NCI-H524 treated with DMSO at 0.1 percent for 48 hours (cell line): Measurements from ENCODE around the gene PKP4.
A peak's percentile ranks its signal among the peaks of the same experiment; 100 is the strongest.

Experiments used
- DNase-seq: peaks from one replicate; lab custom pipeline; 2025; lab: John Stamatoyannopoulos, UW

PKP4 gene

GRCh38 chr2:158496986-158497385 is 40.2 kb downstream of the PKP4 start:
- no peak for DNase-seq

- no peak for DNase-seq
These were observed 40.7 kb downstream of the PKP4 start for GRCh38 chr2:158497486-158497885.

- DNase-seq: no peak
These were observed 41.4 kb downstream of the PKP4 start for GRCh38 chr2:158498043-158498748.

GRCh38 chr2:158498749-158499136 is 42.0 kb downstream of the PKP4 start:
- DNase-seq: no peak

GRCh38 chr2:158499383-158499782 is 42.6 kb downstream of the PKP4 start:
- no peak for DNase-seq

- DNase-seq: no peak
These were observed 43.6 kb downstream of the PKP4 start for GRCh38 chr2:158500333-158500732.

GRCh38 chr2:158501301-158501700 is 44.5 kb downstream of the PKP4 start:
- no peak for DNase-seq

- no peak for DNase-seq
These were observed 46.2 kb downstream of the PKP4 start for GRCh38 chr2:158502974-158503373.

GRCh38 chr2:158504088-158504487 is 47.3 kb downstream of the PKP4 start:
- DNase-seq: no peak

- no peak for DNase-seq
These were observed 48.7 kb downstream of the PKP4 start for GRCh38 chr2:158505448-158505934.

GRCh38 chr2:158507141-158507540 is 50.4 kb downstream of the PKP4 start:
- peak; percentile 31 for DNase-seq

GRCh38 chr2:158507679-158508078 is 50.9 kb downstream of the PKP4 start:
- DNase-seq: no peak

- DNase-seq: no peak
These were observed 53.4 kb downstream of the PKP4 start for GRCh38 chr2:158509928-158510797.

GRCh38 chr2:158510887-158511286 is 54.1 kb downstream of the PKP4 start:
- no peak for DNase-seq

GRCh38 chr2:158511706-158512105 is 55.0 kb downstream of the PKP4 start:
- DNase-seq: no peak

GRCh38 chr2:158512323-158512722 is 55.6 kb downstream of the PKP4 start:
- DNase-seq: no peak

GRCh38 chr2:158513841-158514240 is 57.1 kb downstream of the PKP4 start:
- no peak for DNase-seq

GRCh38 chr2:158518084-158518483 is 61.3 kb downstream of the PKP4 start:
- DNase-seq: peak; percentile 36

- DNase-seq: no peak
These were observed 62.7 kb downstream of the PKP4 start for GRCh38 chr2:158519481-158519880.

- no peak for DNase-seq
These were observed 72.9 kb downstream of the PKP4 start for GRCh38 chr2:158529379-158530259.

GRCh38 chr2:158530829-158531228 is 74.1 kb downstream of the PKP4 start:
- DNase-seq: no peak

GRCh38 chr2:158533009-158533408 is 76.3 kb downstream of the PKP4 start:
- DNase-seq: no peak
